ENCODE results near the gene ZBTB7C. TPM values are rescaled to one million over a fixed set of nuclear protein-coding genes. Genes with fewer than 3 reads are reported as not detected.
A peak's percentile ranks its signal among the peaks of the same experiment; 100 is the strongest.

Gene ZBTB7C
- total RNA-seq, 4 donors from 2014 or later = 5.0 to 14.1 (median 13.3) TPM

DNA sequence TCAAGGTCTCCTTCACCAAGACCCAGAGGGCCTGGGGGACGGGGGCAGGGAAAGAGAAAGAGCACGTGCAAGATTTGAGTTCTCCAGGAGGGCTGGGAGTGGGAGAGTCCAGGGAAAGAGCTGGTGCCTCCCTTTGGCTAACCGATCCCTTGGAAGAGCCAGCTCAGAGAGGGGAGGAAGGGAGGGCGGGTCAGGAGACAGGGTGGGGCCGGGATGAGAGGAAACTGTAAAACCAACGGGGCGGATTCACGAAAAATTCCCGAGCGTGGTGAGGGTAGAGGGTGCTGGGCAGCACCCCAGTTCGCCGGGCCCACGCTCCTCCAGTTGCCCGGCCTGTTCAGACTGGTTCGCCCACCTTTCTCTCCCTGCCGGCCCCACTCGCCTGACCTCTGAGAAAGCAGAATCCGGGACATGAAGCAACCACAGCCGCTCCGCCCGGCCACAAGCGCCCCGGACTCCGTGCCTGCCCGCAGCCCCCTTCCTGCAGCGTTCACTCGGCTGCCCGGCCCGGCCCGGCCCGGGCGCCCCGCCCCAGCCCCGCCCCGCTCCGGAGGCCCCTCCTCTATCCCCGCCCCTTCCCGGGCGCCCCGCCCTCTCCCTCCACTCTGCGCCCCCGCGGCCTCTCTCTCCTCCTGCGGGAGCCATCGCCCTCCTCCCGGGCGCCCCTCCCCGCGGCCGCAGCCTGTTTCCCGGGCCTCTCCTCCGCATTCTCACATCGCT lies 247.8 kb downstream of the ZBTB7C start:
- ATAC-seq (ENCODE audit: low FRiP score) (peak; percentile 93), DNase-seq (ENCODE audit: low spot score) (peak; percentile 63)
- TF ChIP-seq, protein P1, sequence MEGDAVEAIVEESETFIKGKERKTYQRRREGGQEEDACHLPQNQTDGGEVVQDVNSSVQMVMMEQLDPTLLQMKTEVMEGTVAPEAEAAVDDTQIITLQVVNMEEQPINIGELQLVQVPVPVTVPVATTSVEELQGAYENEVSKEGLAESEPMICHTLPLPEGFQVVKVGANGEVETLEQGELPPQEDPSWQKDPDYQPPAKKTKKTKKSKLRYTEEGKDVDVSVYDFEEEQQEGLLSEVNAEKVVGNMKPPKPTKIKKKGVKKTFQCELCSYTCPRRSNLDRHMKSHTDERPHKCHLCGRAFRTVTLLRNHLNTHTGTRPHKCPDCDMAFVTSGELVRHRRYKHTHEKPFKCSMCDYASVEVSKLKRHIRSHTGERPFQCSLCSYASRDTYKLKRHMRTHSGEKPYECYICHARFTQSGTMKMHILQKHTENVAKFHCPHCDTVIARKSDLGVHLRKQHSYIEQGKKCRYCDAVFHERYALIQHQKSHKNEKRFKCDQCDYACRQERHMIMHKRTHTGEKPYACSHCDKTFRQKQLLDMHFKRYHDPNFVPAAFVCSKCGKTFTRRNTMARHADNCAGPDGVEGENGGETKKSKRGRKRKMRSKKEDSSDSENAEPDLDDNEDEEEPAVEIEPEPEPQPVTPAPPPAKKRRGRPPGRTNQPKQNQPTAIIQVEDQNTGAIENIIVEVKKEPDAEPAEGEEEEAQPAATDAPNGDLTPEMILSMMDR (IDR thresholded peaks at IDR 0.05) = no peak

DNA sequence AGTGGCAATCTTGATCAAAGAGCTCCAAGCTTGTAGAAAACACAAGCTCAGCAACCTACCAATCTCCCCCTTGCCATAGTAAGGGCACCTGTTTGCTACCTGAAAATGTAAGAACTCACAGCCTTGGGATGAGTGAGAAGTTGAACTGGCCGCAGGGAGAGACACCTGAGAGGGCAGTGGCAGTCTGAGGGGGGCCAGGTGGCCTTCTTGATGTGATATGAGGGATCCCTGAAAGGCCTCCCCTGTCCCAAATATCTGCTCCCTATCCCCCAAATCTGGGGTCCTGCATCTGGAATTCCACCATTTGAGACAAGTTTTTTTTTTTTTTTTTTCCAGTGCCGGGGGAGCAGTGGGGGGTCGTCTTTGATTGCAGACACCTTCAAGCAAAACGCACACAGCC lies 248.6 kb downstream of the ZBTB7C start:
- DNase-seq (ENCODE audit: low spot score) (no peak), ATAC-seq (ENCODE audit: low FRiP score) (no peak)
- TF ChIP-seq, protein P1 (IDR thresholded peaks at IDR 0.05) = no peak

DNA sequence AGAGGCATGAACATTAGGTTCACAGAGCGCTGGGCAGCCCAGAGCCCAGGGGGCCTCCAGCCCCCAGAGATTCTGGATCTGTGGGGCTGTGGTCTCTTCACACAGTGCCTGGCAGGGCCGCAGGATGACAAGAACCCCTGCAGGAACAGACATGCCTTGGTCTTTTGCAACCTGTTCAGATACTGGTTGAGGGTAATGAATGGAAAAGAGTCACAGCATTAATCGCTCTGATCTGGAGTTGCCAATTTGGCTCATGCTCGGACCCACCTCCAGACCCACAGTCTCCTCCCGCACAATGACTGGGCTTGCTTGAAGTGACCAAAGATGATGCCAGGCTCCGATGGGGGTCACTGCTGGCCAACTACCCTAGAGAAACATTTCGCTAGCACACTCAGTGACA lies 249.4 kb downstream of the ZBTB7C start:
- TF ChIP-seq, protein P1 (IDR thresholded peaks at IDR 0.05) = no peak
- DNase-seq (ENCODE audit: low spot score) (no peak), ATAC-seq (ENCODE audit: low FRiP score) (no peak)

DNA sequence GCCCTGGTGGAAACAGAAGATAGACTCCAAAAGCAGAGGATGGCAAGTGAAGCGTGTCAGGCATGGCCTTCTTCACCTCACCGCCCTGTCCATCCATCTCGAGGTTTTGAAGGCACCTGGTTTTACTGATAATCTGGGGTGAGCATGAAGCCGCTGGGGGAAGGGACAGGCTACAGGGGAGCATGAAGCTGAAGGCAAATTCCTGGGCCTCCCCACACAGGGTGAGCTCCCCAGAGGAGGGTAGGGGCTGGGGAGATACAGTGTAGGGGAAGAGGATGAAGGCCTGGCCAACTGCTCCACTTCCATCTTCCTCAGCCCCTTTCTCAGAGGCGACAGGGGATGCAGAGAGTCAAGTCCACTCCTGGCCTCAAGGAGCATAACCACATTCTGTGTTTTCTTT lies 250.5 kb downstream of the ZBTB7C start:
- ATAC-seq (ENCODE audit: low FRiP score) (no peak), DNase-seq (ENCODE audit: low spot score) (no peak)

DNA sequence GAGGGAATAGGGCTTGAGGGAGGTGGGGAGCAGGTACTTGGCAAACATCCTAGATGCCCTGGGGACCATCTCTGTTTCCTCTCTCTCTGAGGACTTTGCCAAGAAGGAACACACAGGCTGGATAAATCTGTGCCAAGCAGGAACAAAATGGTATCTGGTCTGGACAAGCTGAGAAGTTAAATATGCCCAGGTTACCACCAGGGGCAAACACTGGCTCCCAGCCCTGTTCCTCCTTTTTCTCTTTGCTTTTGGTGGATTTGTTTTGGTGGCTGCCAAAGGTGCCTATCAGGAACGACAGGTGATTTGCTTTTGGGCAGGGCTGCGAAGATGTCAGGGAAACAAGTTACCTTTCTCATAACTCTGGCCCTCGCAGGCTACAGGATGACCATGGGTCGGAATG lies 251.2 kb downstream of the ZBTB7C start:
- DNase-seq (ENCODE audit: low spot score) = no peak
- TF ChIP-seq, protein P1 (IDR thresholded peaks at IDR 0.05) = no peak
- ATAC-seq (ENCODE audit: low FRiP score) = no peak

More for the DNA sequence above, 250.5 kb downstream of the ZBTB7C start:
- TF ChIP-seq, protein P1 (IDR thresholded peaks at IDR 0.05) = no peak

DNA sequence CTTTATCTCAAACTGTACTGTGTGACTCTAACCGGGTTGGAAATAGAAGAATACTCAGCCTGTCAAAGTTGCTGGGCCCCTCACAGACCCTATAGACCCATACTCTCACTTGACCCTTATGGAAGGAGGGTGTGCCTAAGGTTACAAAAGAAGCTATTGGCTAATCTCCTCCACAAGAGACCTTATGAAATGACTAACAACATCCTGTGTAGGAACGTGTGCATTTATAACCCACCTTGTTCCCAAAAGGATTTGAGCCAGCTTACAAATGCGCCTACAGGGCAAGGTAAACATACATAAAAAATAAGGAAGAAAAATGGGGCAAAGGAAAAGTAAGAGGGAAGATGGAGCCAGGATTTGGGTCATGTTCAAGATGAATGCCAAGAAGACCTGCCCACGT lies 253.3 kb downstream of the ZBTB7C start:
- TF ChIP-seq, protein P1 (IDR thresholded peaks at IDR 0.05) = no peak
- no peak for DNase-seq (ENCODE audit: low spot score)
- ATAC-seq (ENCODE audit: low FRiP score) = no peak

DNA sequence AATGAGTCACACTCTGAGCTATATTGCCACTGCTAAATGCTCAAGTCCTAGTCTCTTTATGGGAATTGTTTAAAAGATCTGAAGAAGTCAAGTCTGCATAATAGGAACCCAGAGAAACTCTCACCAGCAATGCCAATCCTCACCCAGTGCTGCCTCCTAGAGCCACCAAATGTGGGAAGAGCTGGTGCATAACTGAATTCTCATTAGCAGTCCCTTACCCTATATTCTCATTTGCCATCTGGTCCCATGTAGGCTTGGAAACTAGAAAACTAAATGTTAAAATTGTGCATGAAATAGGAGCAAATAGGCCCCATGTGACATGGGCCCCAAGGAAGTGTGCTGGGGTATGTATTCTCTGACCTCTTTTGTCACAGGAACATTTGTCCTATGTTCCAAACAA lies 254.4 kb downstream of the ZBTB7C start:
- TF ChIP-seq, protein P1 (IDR thresholded peaks at IDR 0.05) = no peak
- no peak for ATAC-seq (ENCODE audit: low FRiP score)
- no peak for DNase-seq (ENCODE audit: low spot score)
